Eye (tissue), 1 donor: ENCODE data around the gene SUN2.

Experiments
- DNase-seq: peaks from one replicate; pipeline ENCODE4 v3.0.0-alpha.2; 2015

SUN2 gene

GRCh38 chr22:38733724-38734381 is 21.9 kb downstream of the SUN2 start:
- DNase-seq: peak; percentile 28

- DNase-seq: peak; percentile 60
Observed at GRCh38 chr22:38733329-38733723, 22.5 kb downstream of the SUN2 start.

- no peak for DNase-seq
Observed at GRCh38 chr22:38732251-38732815, 23.5 kb downstream of the SUN2 start.

GRCh38 chr22:38731703-38732161 is 24.1 kb downstream of the SUN2 start:
- no peak for DNase-seq

GRCh38 chr22:38730411-38730871 is 25.4 kb downstream of the SUN2 start:
- no peak for DNase-seq

- no peak for DNase-seq
Observed at GRCh38 chr22:38729946-38730345, 25.9 kb downstream of the SUN2 start.

GRCh38 chr22:38728871-38729796 is 26.7 kb downstream of the SUN2 start:
- DNase-seq: no peak

- DNase-seq: no peak
Observed at GRCh38 chr22:38727530-38728451, 28.0 kb downstream of the SUN2 start.

GRCh38 chr22:38727123-38727522 is 28.7 kb downstream of the SUN2 start:
- DNase-seq: no peak

GRCh38 chr22:38725900-38726655 is 29.7 kb downstream of the SUN2 start:
- DNase-seq: no peak

- no peak for DNase-seq
Observed at GRCh38 chr22:38724926-38725571, 30.7 kb downstream of the SUN2 start.

GRCh38 chr22:38724176-38724575 is 31.6 kb downstream of the SUN2 start:
- no peak for DNase-seq

GRCh38 chr22:38721551-38721950 is 34.2 kb downstream of the SUN2 start:
- DNase-seq: no peak

GRCh38 chr22:38720350-38720749 is 35.4 kb downstream of the SUN2 start:
- no peak for DNase-seq

- no peak for DNase-seq
Observed at GRCh38 chr22:38719196-38719595, 36.6 kb downstream of the SUN2 start.

- peak; percentile 40 for DNase-seq
Observed at GRCh38 chr22:38718414-38718813, 37.4 kb downstream of the SUN2 start.

- DNase-seq: no peak
Observed at GRCh38 chr22:38717244-38717643, 38.6 kb downstream of the SUN2 start.

GRCh38 chr22:38716826-38717225 is 39.0 kb downstream of the SUN2 start:
- DNase-seq: no peak

GRCh38 chr22:38716271-38716670 is 39.5 kb downstream of the SUN2 start:
- DNase-seq: no peak

- DNase-seq: no peak
Observed at GRCh38 chr22:38715852-38716251, 39.9 kb downstream of the SUN2 start.

- no peak for DNase-seq
Observed at GRCh38 chr22:38715176-38715764, 40.5 kb downstream of the SUN2 start.
